Keratinocyte (primary cell): ENCODE measurements around the gene FCF1. TPM values are rescaled to one million over a fixed set of nuclear protein-coding genes. Genes with fewer than 3 reads are reported as not detected.

ENCODE experiments used
- DNase-seq: peaks from one replicate; pipeline ENCODE4 v3.0.0-alpha.2; 2011; ENCODE audit warnings: low read depth, missing footprints, low spot score
- FAIRE-seq: peaks from 2 replicates; lab custom pipeline; 2011; peaks lifted over from hg19 to GRCh38; lab: Jason Lieb, UNC
- H2AFZ ChIP-seq: 2 replicates; pipeline ENCODE4 v1.6.0; 2012; ENCODE audit warnings: low read length, control low read depth, inconsistent platforms; ENCODE audit not compliant: control insufficient read depth
- H3K27ac ChIP-seq: 2 replicates; pipeline ENCODE4 v1.5.1; 2011; ENCODE audit warnings: low read length; ENCODE audit not compliant: control insufficient read depth, insufficient read depth
- H3K27me3 ChIP-seq: 3 replicates; pipeline ENCODE4 v1.6.0; 2011; ENCODE audit warnings: low read length; ENCODE audit not compliant: control insufficient read depth, insufficient read depth; ENCODE audit errors: extremely low read depth
- H3K36me3 ChIP-seq, 2 experiments: 2 replicates in 1 of 2; 3 replicates in 1 of 2; pipeline ENCODE4 v1.5.1; 2011; ENCODE audit warnings: low read length in 2 of 2, mild to moderate bottlenecking in 1 of 2; ENCODE audit not compliant: control insufficient read depth in 2 of 2, insufficient read depth in 2 of 2; ENCODE audit errors: extremely low read depth in 1 of 2
- H3K4me1 ChIP-seq: 3 replicates; pipeline ENCODE4 v1.5.1; 2011; ENCODE audit warnings: low read length; ENCODE audit not compliant: control insufficient read depth, insufficient read depth; ENCODE audit errors: extremely low read depth
- H3K4me2 ChIP-seq: 3 replicates; pipeline ENCODE4 v1.6.0; 2011; ENCODE audit warnings: low read depth, low read length; ENCODE audit not compliant: control insufficient read depth, insufficient read depth; ENCODE audit errors: extremely low read depth
- H3K4me3 ChIP-seq, 3 experiments: fragments of 200-600 bp in 1 of 3; sonication (generic) in 1 of 3; 2 replicates in 2 of 3; 3 replicates in 1 of 3; pipeline ENCODE4 v1.5.1; 2011 to 2016; ENCODE audit warnings: low read length in 3 of 3, mild to moderate bottlenecking in 3 of 3, control low read depth in 2 of 3, inconsistent platforms in 1 of 3, low read depth in 1 of 3, mixed read lengths in 1 of 3, mixed run types in 1 of 3, moderate library complexity in 1 of 3; ENCODE audit not compliant: control insufficient read depth in 2 of 3, insufficient read depth in 2 of 3; ENCODE audit errors: extremely low read depth in 1 of 3
- H3K79me2 ChIP-seq: 2 replicates; pipeline ENCODE4 v1.6.0; 2012; ENCODE audit warnings: low read length; ENCODE audit not compliant: control insufficient read depth, insufficient read depth
- H3K9ac ChIP-seq: 3 replicates; pipeline ENCODE4 v1.6.0; 2011; ENCODE audit warnings: low read length; ENCODE audit not compliant: control insufficient read depth, insufficient read depth; ENCODE audit errors: extremely low read depth
- H3K9me1 ChIP-seq: 3 replicates; pipeline ENCODE4 v1.6.0; 2011; ENCODE audit warnings: low read length; ENCODE audit not compliant: control insufficient read depth, insufficient read depth; ENCODE audit errors: extremely low read depth
- H3K9me3 ChIP-seq: 2 replicates; pipeline ENCODE4 v1.5.1; 2012; ENCODE audit warnings: low read depth, low read length; ENCODE audit not compliant: control insufficient read depth
- H4K20me1 ChIP-seq: 3 replicates; pipeline ENCODE4 v1.6.0; 2011; ENCODE audit warnings: low read length; ENCODE audit not compliant: control insufficient read depth, insufficient read depth; ENCODE audit errors: extremely low read depth
- EZH2 ChIP-seq: IDR thresholded peaks from one replicate; pipeline ENCODE4 v1.6.1; 2012; ENCODE audit warnings: inconsistent platforms, mild to moderate bottlenecking, low read length, moderate library complexity
- dilution Hi-C: fragments of 300-500 bp; cut with MboI; formaldehyde crosslinking; loops from one replicate; pipeline ENCODE4 v1.7.0; 2020; ENCODE audit warnings: low sequenced_read_pairs; ENCODE audit not compliant: extremely low pct_ligation_motif_present
- polyA plus RNA-seq, 5 experiments: library from polyadenylated mRNA; depleted of rRNA in 3 of 5; stranded (reverse) in 3 of 5; stranded (forward) in 1 of 5; unstranded in 1 of 5; fragments of >200 nt; gene quantifications; 1 replicate in 1 of 5; 2 replicates in 3 of 5; 3 replicates in 1 of 5; pipeline versions ENCODE4 v1.2.1 to v1.2.3, GENCODE V29; 2011 to 2012; ENCODE audit warnings: missing spikeins in 2 of 5, low read depth in 1 of 5, low replicate concordance in 1 of 5
- TF ChIP-seq, protein P1 (sequence below), 3 experiments: IDR thresholded peaks in 1 of 3; conservative IDR thresholded peaks in 1 of 3; optimal IDR thresholded peaks in 1 of 3; 2 replicates in 2 of 3; 3 replicates in 1 of 3; pipeline versions ENCODE3 to v1.5.1; 2011; ENCODE audit warnings: low read length in 3 of 3, mild to moderate bottlenecking in 3 of 3, moderate library complexity in 2 of 3, control low read depth in 1 of 3, inconsistent platforms in 1 of 3; ENCODE audit not compliant: insufficient read depth in 2 of 3; ENCODE audit errors: extremely low read depth in 1 of 3

FCF1 gene
- polyA plus RNA-seq, 1 donor (not counting 4 experiments of a cell fraction or from before 2014, with no cell fraction given): 86.8 TPM

DNA sequence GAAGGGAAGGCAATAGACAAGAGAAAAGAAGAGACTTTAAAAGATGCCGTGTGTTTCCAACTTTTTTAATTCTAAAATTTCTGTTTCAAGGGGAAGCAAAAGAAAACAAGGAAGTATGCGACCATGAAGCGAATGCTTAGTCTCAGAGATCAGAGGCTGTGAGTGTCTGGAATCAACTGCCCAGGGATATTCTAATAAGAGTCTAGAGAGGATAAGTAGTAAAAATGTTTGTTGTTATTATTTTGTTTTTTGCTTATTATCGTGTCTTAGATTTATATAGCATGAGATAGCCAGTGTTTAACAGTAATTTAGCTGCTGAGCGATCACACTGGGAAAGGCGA, 421 bp downstream of the FCF1 start:
- H3K27me3 ChIP-seq: no peaks in the 10 kb centered on the region
- H3K4me1 ChIP-seq: peaks cover 18% of the 10 kb centered on the region
- TF ChIP-seq, protein P1, sequence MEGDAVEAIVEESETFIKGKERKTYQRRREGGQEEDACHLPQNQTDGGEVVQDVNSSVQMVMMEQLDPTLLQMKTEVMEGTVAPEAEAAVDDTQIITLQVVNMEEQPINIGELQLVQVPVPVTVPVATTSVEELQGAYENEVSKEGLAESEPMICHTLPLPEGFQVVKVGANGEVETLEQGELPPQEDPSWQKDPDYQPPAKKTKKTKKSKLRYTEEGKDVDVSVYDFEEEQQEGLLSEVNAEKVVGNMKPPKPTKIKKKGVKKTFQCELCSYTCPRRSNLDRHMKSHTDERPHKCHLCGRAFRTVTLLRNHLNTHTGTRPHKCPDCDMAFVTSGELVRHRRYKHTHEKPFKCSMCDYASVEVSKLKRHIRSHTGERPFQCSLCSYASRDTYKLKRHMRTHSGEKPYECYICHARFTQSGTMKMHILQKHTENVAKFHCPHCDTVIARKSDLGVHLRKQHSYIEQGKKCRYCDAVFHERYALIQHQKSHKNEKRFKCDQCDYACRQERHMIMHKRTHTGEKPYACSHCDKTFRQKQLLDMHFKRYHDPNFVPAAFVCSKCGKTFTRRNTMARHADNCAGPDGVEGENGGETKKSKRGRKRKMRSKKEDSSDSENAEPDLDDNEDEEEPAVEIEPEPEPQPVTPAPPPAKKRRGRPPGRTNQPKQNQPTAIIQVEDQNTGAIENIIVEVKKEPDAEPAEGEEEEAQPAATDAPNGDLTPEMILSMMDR (optimal IDR thresholded peaks at IDR 0.05 in 1 of 3, IDR thresholded peaks at IDR 0.05 in 1 of 3, conservative IDR thresholded peaks at IDR 0.05 in 1 of 3; ENCODE audit: extremely low read depth in 1 of 3, insufficient read depth in 2 of 3, low read length in 3 of 3): no peak
- TF ChIP-seq EZH2: no peak
- H3K9me3 ChIP-seq: no peaks in the 10 kb centered on the region
- H3K4me2 ChIP-seq: peak overlapping the region; percentile 91
- peaks cover 60% of the 10 kb centered on the region for H3K79me2 ChIP-seq
- H3K4me3 ChIP-seq: peak overlapping the region; percentile 71 to 92 (median 82)
- peak overlapping the region; percentile 58 for H2AFZ ChIP-seq
- FAIRE-seq (no peak), DNase-seq (no peak)
- H3K36me3 ChIP-seq: peaks cover 2 to 8% of the 10 kb centered on the region in 2 experiments
- dilution Hi-C loops: no loop called here
- H4K20me1 ChIP-seq: peaks cover 2% of the 10 kb centered on the region
- H3K9ac ChIP-seq: peak overlapping the region; percentile 86
- peak overlapping the region; percentile 84 for H3K27ac ChIP-seq
- H3K9me1 ChIP-seq: no peaks in the 10 kb centered on the region

DNA sequence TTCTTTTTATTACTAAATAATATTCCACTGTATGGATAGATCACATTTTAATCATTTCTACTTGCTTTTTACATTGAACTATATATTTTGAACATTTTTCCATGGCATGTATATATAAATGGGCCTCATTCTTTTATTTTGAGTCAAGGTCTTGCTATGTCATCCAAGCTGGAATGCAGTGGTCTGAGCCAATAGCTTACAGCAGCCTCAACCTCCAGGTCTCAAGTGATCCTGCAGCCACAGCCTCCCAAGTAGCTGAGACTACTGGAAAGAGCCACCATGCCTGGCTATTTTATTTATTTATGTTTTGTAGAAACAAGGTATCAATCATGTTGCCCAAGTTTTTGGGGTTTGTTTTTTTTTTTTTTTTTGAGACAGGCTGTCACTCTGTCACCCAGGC, 7.6 kb downstream of the FCF1 start:
- Histone ChIP-seq H3K4me1 (no peaks in the 10 kb centered on the region), H3K27me3 (no peaks in the 10 kb centered on the region), H3K27ac (no peak overlapping the region), H4K20me1 (no peaks in the 10 kb centered on the region), H2AFZ (no peak overlapping the region), H3K9me1 (no peaks in the 10 kb centered on the region), H3K36me3 (peaks cover 5 to 8% of the 10 kb centered on the region in 2 experiments), H3K9me3 (no peaks in the 10 kb centered on the region), H3K4me3 (no peak overlapping the region), H3K4me2 (no peak overlapping the region), H3K79me2 (no peaks in the 10 kb centered on the region), H3K9ac (no peak overlapping the region)
- no peak for FAIRE-seq
- DNase-seq: no peak
- TF ChIP-seq, protein P1 (optimal IDR thresholded peaks at IDR 0.05 in 1 of 3, IDR thresholded peaks at IDR 0.05 in 1 of 3, conservative IDR thresholded peaks at IDR 0.05 in 1 of 3; ENCODE audit: extremely low read depth in 1 of 3, insufficient read depth in 2 of 3, low read length in 3 of 3): no peak
- TF ChIP-seq EZH2: no peak
- dilution Hi-C loops: no loop called here
